SH-SY5Y (cell line): ENCODE results near the gene GDNF.

ENCODE experiments used
- GATA2 ChIP-seq: IDR thresholded peaks from 2 replicates; pipeline ENCODE4 v1.6.1; 2011; ENCODE audit warnings: mild to moderate bottlenecking, low read depth, low read length
- GATA3 ChIP-seq: IDR thresholded peaks from 2 replicates; pipeline ENCODE4 v1.6.1; 2011; ENCODE audit warnings: low read depth, mild to moderate bottlenecking, low read length, moderate library complexity

DNA sequence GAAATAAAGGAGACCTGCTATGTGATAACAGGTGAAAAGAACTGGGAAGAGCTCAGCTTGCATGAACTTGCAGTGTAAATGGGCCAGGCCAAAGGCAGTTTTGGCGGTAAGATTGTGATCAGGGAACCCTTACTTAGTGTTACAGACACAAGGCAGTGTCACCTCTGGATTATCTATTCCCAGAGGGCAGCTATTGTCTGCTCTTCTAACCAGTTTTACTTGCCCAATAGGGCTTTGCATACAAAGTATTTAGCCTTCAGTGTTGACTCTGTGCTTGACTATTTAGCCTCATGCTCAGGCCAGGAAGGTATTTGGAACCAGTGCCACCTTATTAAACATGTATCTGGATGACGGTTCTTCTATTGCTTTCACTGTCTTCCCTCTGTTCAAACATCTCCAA, 38.3 kb downstream of the GDNF start:
- TF ChIP-seq GATA3, result no peak
- TF ChIP-seq GATA2, result no peak
